GM12891 (cell line): ENCODE data around the gene CPTP.
A peak's percentile ranks its signal among the peaks of the same experiment; 100 is the strongest.

ENCODE experiments used
- POLR2A ChIP-seq: IDR thresholded peaks from 2 replicates; pipeline ENCODE4 v1.6.1; 2011; ENCODE audit warnings: low read depth, low read length, control low read depth
- POLR2AphosphoS5 ChIP-seq: IDR thresholded peaks from 2 replicates; pipeline ENCODE4 v1.6.1; 2011; ENCODE audit warnings: low read depth, low read length, control low read depth
- TAF1 ChIP-seq: IDR thresholded peaks from 2 replicates; pipeline ENCODE4 v1.6.1; 2011; ENCODE audit warnings: low read depth, low read length, control low read depth

DNA sequence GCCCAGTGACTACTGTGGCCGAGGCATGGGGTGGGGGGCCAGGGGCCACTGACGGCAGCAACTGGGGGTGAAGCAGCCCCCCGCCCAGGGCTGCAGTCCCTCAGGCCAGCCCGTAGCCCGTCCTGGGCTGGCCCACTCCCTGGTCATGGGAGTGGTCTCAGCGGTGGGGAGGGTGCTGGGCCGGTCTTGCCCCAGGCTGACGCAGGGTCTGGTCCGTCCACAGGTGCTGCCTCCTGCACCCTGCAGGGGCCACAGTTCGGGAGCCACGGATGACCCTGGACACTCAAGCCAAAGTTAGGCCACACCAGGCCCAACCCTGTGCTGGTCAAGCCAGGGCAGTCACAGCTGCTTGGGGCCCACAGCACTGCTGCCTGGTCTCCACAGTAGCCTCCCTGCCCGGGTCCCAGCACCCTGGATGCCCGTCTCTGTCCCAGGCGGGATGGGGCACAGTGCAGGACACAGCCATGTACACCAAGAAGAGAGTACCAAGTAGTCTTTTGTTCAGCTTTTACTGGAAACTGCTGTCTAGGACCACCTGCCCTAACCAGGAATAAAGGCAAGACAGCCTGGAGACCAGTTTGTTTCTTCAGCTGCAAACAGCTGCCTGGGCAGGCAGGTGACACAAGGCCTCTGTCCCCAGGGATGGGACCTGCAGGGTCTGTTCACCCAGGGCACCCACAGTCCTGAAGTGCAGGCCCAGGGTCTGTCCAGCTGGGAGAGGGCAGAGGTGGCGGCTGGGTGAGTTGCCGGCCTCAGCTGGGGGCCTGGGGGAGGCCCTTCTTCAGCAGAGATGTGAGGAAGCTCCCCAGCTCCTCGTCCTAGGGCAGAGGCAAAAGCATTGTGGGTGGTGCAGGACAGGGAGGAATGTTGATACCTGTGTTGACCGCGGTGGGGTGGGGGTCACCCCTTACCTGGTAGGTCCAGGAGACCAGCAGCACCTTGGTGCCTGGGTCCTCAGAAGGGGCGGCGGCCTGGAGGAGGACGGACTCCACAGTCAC, 13.2 kb upstream of the CPTP start:
- TF ChIP-seq POLR2A (no peak), POLR2AphosphoS5 (peak; percentile 46; the same call in 1 of the 2 replicates), TAF1 (no peak)
